A549 (cell line): ENCODE measurements around the gene PSG7.
"Not testable (repeated sequence)": the region's sequence is repeated elsewhere in the genome, so short reads cannot be mapped to it uniquely, and the experiment has no call there.

Experiments used
- POLR2A ChIP-seq: IDR thresholded peaks from 2 replicates; pipeline ENCODE4 v1.6.1; 2012; ENCODE audit warnings: mild to moderate bottlenecking, low read length
- RAD21 ChIP-seq, 2 experiments: fragments of >200 bp in 1 of 2; sonication (Bioruptor Twin) in 1 of 2; formaldehyde crosslinking in 1 of 2; IDR thresholded peaks in 1 of 2; conservative IDR thresholded peaks in 1 of 2; 2 replicates in 1 of 2; 3 replicates in 1 of 2; pipeline ENCODE4 v1.6.1; 2012 to 2018; ENCODE audit warnings: inconsistent platforms in 1 of 2
- TF ChIP-seq, protein P1 (sequence below): fragments of 150-350 bp; IDR thresholded peaks from 2 replicates; pipeline ENCODE4 v1.6.1; 2014; ENCODE audit warnings: low read depth, mild to moderate bottlenecking, low read length

DNA sequence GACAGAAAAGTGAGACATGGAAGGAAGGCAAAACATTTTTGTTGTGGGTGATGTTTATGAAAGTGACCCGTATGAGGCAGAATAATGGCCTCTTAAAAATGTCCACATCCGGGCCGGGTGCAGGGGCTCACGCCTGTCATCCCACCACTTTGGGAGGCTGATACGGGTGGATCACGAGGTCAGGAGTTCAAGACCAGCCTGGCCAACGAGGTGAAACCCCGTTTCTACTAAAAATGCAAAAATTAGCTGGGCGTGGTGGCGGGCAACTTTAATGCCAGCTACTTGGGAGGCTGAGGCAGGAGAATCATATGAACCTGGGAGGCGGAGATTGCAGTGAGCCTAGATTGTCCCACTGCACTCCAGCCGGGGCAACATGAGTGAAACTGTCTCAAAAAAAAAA is 37.3 kb downstream of the PSG7 start:
- TF ChIP-seq POLR2A; RAD21 (conservative IDR thresholded peaks at IDR 0.05 in 1 of 2, IDR thresholded peaks at IDR 0.05 in 1 of 2): not testable (repeated sequence)
- TF ChIP-seq, protein P1, sequence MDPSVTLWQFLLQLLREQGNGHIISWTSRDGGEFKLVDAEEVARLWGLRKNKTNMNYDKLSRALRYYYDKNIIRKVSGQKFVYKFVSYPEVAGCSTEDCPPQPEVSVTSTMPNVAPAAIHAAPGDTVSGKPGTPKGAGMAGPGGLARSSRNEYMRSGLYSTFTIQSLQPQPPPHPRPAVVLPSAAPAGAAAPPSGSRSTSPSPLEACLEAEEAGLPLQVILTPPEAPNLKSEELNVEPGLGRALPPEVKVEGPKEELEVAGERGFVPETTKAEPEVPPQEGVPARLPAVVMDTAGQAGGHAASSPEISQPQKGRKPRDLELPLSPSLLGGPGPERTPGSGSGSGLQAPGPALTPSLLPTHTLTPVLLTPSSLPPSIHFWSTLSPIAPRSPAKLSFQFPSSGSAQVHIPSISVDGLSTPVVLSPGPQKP: not testable (repeated sequence)
